HCT116 (cell line): ENCODE data around the gene LIMS2. TPM values are rescaled to one million over a fixed set of nuclear protein-coding genes. Genes with fewer than 3 reads are reported as not detected.

Experiments
- ATAC-seq: fragments of 200-7000 bp; cut with Tn5 transposase; 2 replicates; pipeline ENCODE4 v1.9.1; 2020; ENCODE audit warnings: mild to moderate bottlenecking, moderate library complexity
- BruUV-seq: library from RNA; stranded (reverse); fragments of 400-500 nt; replicated peaks from 2 replicates; lab custom pipeline; 2021; lab: Mats Ljungman, UMichigan
- CTCF ChIA-PET: fragments of 300-600 bp; sonication (Branson Sonifier 250); formaldehyde crosslinking; loops from one replicate; lab custom pipeline; 2021; ENCODE audit warnings: antibody characterized with exemption; lab: Charles Lee
- POLR2A ChIA-PET: fragments of 300-600, 350-600 bp; sonication (Branson Sonifier 250); formaldehyde crosslinking; loops from one replicate; lab custom pipeline; 2021; ENCODE audit warnings: antibody characterized with exemption; lab: Charles Lee
- RAD21 ChIA-PET, 2 experiments: fragments of 300-600 bp; sonication (Branson Sonifier 250); formaldehyde crosslinking; loops; one replicate each; lab custom pipeline; 2023; ENCODE audit warnings: low total read pairs in 2 of 2; ENCODE audit not compliant: uncharacterized antibody in 2 of 2, unreplicated experiment in 2 of 2, low non-redundant PET in 1 of 2; lab: Charles Lee
- DNase-seq: peaks from one replicate; pipeline ENCODE4 v3.0.0-alpha.2; 2010; ENCODE audit warnings: low read depth, low spot score
- H2AFZ ChIP-seq: fragments of 200-600 bp; shearing (Covaris generic), sonication (generic); 2 replicates; pipeline ENCODE4 v1.6.1; 2017; ENCODE audit warnings: low read depth, mixed run types, mixed read lengths, antibody characterized with exemption, low read length; ENCODE audit not compliant: poor library complexity, severe bottlenecking
- H3K27ac ChIP-seq: 2 replicates; pipeline ENCODE4 v1.5.1; 2012; ENCODE audit warnings: low read depth, low read length
- H3K27me3 ChIP-seq: fragments of 200-600 bp; sonication (generic); 2 replicates; pipeline ENCODE4 v1.6.1; 2016; ENCODE audit warnings: mixed run types, low read length, mixed read lengths; ENCODE audit not compliant: insufficient read depth
- H3K36me3 ChIP-seq, 2 experiments: fragments of 200-500 bp in 1 of 2; fragments of 200-600 bp in 1 of 2; sonication (Bioruptor generic) in 1 of 2; sonication (generic) in 1 of 2; 2 replicates each; pipeline versions ENCODE4 v1.5.1 to v1.6.1; 2014 to 2016; ENCODE audit warnings: low read length in 2 of 2, inconsistent platforms in 1 of 2, mixed read lengths in 1 of 2, mixed run types in 1 of 2; ENCODE audit not compliant: insufficient read depth in 2 of 2, control insufficient read depth in 1 of 2
- H3K4me1 ChIP-seq, 2 experiments: fragments of 200-600 bp in 1 of 2; sonication (generic) in 1 of 2; 2 replicates each; pipeline versions ENCODE4 v1.5.1 to v1.6.1; 2012 to 2017; ENCODE audit warnings: low read length in 2 of 2, inconsistent platforms in 1 of 2, mild to moderate bottlenecking in 1 of 2, mixed read lengths in 1 of 2, mixed run types in 1 of 2, moderate library complexity in 1 of 2; ENCODE audit not compliant: insufficient read depth in 2 of 2, control insufficient read depth in 1 of 2
- H3K4me2 ChIP-seq: fragments of 200-600 bp; sonication (generic); 2 replicates; pipeline ENCODE4 v1.6.1; 2017; ENCODE audit warnings: mixed run types, low read length, mixed read lengths
- H3K4me3 ChIP-seq, 2 experiments: fragments of 200-600 bp in 1 of 2; sonication (generic) in 1 of 2; replicated peaks in 1 of 2; 2 replicates each; pipeline ENCODE4 v1.5.1; 2011 to 2016; ENCODE audit warnings: low read length in 2 of 2, control low read depth in 1 of 2, low read depth in 1 of 2, mild to moderate bottlenecking in 1 of 2, mixed read lengths in 1 of 2, mixed run types in 1 of 2
- H3K79me2 ChIP-seq: fragments of 200-600 bp; sonication (generic); 2 replicates; pipeline ENCODE4 v1.6.1; 2017; ENCODE audit warnings: mild to moderate bottlenecking, mixed run types, low read length, moderate library complexity, mixed read lengths; ENCODE audit not compliant: insufficient read depth
- H3K9ac ChIP-seq: fragments of 200-600 bp; sonication (generic); 2 replicates; pipeline ENCODE4 v1.6.1; 2016; ENCODE audit warnings: low read length, mixed read lengths
- H3K9me2 ChIP-seq: fragments of 200-600 bp; sonication (generic), shearing (Covaris generic); 2 replicates; pipeline ENCODE4 v1.6.1; 2017; ENCODE audit warnings: mixed run types, mild to moderate bottlenecking, moderate library complexity; ENCODE audit not compliant: insufficient read depth
- H3K9me3 ChIP-seq, 2 experiments: fragments of 200-500 bp in 1 of 2; fragments of 200-600 bp in 1 of 2; sonication (Bioruptor generic) in 1 of 2; sonication (generic) in 1 of 2; 2 replicates each; pipeline ENCODE4 v1.6.1; 2014 to 2017; ENCODE audit warnings: low read length in 2 of 2, mixed read lengths in 2 of 2, inconsistent platforms in 1 of 2, low read depth in 1 of 2, mild to moderate bottlenecking in 1 of 2, mixed run types in 1 of 2, moderate library complexity in 1 of 2; ENCODE audit not compliant: control insufficient read depth in 1 of 2, insufficient read depth in 1 of 2
- H4K20me1 ChIP-seq: fragments of 200-600 bp; sonication (generic), shearing (Covaris generic); 2 replicates; pipeline ENCODE4 v1.6.1; 2017; ENCODE audit warnings: mixed run types, mild to moderate bottlenecking, moderate library complexity; ENCODE audit not compliant: insufficient read depth
- ATF3 ChIP-seq: IDR thresholded peaks from 2 replicates; pipeline ENCODE4 v1.6.1; 2012
- CBX3 ChIP-seq: IDR thresholded peaks from 2 replicates; pipeline ENCODE4 v1.6.1; 2012; ENCODE audit warnings: low read depth
- EGR1 ChIP-seq: IDR thresholded peaks from 2 replicates; pipeline ENCODE4 v1.6.1; 2012; ENCODE audit warnings: low read depth
- EZH2 ChIP-seq: fragments of 200-600 bp; sonication (generic); IDR thresholded peaks from 2 replicates; pipeline ENCODE4 v1.6.1; 2017; ENCODE audit warnings: antibody characterized with exemption, mixed run types
- EZH2phosphoT487 ChIP-seq: fragments of 200-600 bp; IDR thresholded peaks from 2 replicates; pipeline ENCODE4 v1.6.1; 2018; ENCODE audit warnings: antibody characterized with exemption, borderline replicate concordance
- FOSL1 ChIP-seq: IDR thresholded peaks from 2 replicates; pipeline ENCODE4 v1.6.1; 2012; ENCODE audit warnings: low read depth
- MAX ChIP-seq: IDR thresholded peaks from 2 replicates; pipeline ENCODE4 v1.6.1; 2012
- POLR2A ChIP-seq: IDR thresholded peaks from 2 replicates; pipeline ENCODE4 v1.7.0; 2011; ENCODE audit warnings: borderline replicate concordance; ENCODE audit not compliant: insufficient read depth, insufficient read length; ENCODE audit errors: extremely low read depth
- POLR2AphosphoS5 ChIP-seq: IDR thresholded peaks from 2 replicates; pipeline ENCODE4 v1.6.1; 2011; ENCODE audit warnings: mild to moderate bottlenecking, low read depth, low read length, moderate library complexity
- RAD21 ChIP-seq: IDR thresholded peaks from 2 replicates; pipeline ENCODE4 v1.6.1; 2012; ENCODE audit warnings: low read depth, mild to moderate bottlenecking
- REST ChIP-seq: IDR thresholded peaks from 2 replicates; pipeline ENCODE4 v1.6.1; 2012; ENCODE audit warnings: low read depth
- SIN3A ChIP-seq: IDR thresholded peaks from 2 replicates; pipeline ENCODE4 v1.6.1; 2012; ENCODE audit warnings: low read depth
- SRF ChIP-seq: IDR thresholded peaks from 2 replicates; pipeline ENCODE4 v1.6.1; 2012; ENCODE audit warnings: low read depth
- YY1 ChIP-seq: IDR thresholded peaks from 2 replicates; pipeline ENCODE4 v1.6.1; 2011; ENCODE audit warnings: low read length, low read depth, moderate library complexity, mild to moderate bottlenecking; ENCODE audit not compliant: insufficient replicate concordance; ENCODE audit errors: extremely low read depth
- intact Hi-C: fragments of 100-400 bp; cut with micrococcal nuclease; formaldehyde crosslinking; loops from 2 replicates; pipeline ENCODE4 v1.10.0; 2022
- total RNA-seq: library from RNA; stranded (reverse); gene quantifications from one replicate; pipeline ENCODE4 v1.2.1, GENCODE V29; 2021; ENCODE audit not compliant: unreplicated experiment

The LIMS2 gene
- total RNA-seq, 1 experiment from 2014 or later: 3.7 TPM

GRCh38 chr2:127648321-127648720 is 27.0 kb downstream of the LIMS2 start:
- ChIA-PET CTCF (interaction anchor here (3.6 to 5.8 kb wide), 2 partner anchors 57 to 451 kb away, joined by 17 to 97 read pairs; no protein-coding TSS in a partner anchor), RAD21 (interaction anchor here in 1 of 2 experiments (0.6 to 1.4 kb wide), 2 partner anchors 11 to 57 kb away, joined by 3 to 4 read pairs; no protein-coding TSS in a partner anchor), POLR2A (interaction anchor here (1.6 kb wide), 1 partner anchor 57 kb away, joined by 3 read pairs; no protein-coding TSS in a partner anchor)
- no peaks in the 10 kb centered on the region for H4K20me1 ChIP-seq
- no peaks in the 10 kb centered on the region for H3K9me2 ChIP-seq
- DNase-seq: no peak
- H3K4me3 ChIP-seq: no peak overlapping the region
- H3K36me3 ChIP-seq: no peaks in the 10 kb centered on the region
- H3K9me3 ChIP-seq: no peaks in the 10 kb centered on the region
- no peak overlapping the region for H3K4me2 ChIP-seq
- no peak overlapping the region for H3K9ac ChIP-seq
- H3K79me2 ChIP-seq: no peaks in the 10 kb centered on the region
- intact Hi-C loops: loop anchor here (10.0 kb wide), 1 partner anchor 324 kb away; no protein-coding TSS in a partner anchor
- H3K27me3 ChIP-seq: no peaks in the 10 kb centered on the region
- no peak overlapping the region for H3K27ac ChIP-seq
- BruUV-seq: no TSS peak
- peaks cover 9 to 31% of the 10 kb centered on the region in 2 experiments for H3K4me1 ChIP-seq
- H2AFZ ChIP-seq: no peak overlapping the region
- TF ChIP-seq CBX3 (no peak), EZH2phosphoT487 (no peak), SRF (no peak), YY1 (no peak), REST (no peak), MAX (no peak), EGR1 (no peak), EZH2 (no peak), FOSL1 (no peak), RAD21 (no peak), POLR2AphosphoS5 (no peak), POLR2A (no peak), SIN3A (no peak), ATF3 (no peak)
- no peak for ATAC-seq
